ENCODE results near the gene RPS3A.

The RPS3A gene

DNA sequence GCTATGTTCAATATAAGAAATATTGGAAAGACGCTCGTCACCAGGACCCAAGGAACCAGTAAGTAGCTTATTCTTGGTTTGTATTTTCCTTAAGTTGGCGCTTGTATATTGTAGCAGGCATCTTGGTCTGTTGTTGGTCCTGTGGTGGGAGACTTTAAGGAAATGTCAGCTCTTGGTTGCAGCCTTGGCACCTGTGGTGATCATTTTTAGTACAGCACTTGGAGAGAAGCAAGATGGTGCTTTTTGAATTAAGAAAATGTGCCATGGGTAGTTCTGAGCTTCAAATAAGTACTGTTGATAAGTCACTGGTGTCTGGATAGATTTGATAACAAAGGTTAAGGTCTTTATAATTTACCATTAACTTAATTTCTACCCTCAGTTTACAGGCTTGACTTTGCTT is 1.1 kb downstream of the RPS3A start:
- H3K27ac ChIP-seq: peak overlapping the region; percentile 87
- TF ChIP-seq, protein P1, sequence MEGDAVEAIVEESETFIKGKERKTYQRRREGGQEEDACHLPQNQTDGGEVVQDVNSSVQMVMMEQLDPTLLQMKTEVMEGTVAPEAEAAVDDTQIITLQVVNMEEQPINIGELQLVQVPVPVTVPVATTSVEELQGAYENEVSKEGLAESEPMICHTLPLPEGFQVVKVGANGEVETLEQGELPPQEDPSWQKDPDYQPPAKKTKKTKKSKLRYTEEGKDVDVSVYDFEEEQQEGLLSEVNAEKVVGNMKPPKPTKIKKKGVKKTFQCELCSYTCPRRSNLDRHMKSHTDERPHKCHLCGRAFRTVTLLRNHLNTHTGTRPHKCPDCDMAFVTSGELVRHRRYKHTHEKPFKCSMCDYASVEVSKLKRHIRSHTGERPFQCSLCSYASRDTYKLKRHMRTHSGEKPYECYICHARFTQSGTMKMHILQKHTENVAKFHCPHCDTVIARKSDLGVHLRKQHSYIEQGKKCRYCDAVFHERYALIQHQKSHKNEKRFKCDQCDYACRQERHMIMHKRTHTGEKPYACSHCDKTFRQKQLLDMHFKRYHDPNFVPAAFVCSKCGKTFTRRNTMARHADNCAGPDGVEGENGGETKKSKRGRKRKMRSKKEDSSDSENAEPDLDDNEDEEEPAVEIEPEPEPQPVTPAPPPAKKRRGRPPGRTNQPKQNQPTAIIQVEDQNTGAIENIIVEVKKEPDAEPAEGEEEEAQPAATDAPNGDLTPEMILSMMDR (conservative IDR thresholded peaks at IDR 0.05): no peak

- no peak overlapping the region for H3K27ac ChIP-seq
- TF ChIP-seq, protein P1 (conservative IDR thresholded peaks at IDR 0.05): no peak
Observed at GRCh38 chr4:151103758-151104157, 4.3 kb downstream of the RPS3A start.

DNA sequence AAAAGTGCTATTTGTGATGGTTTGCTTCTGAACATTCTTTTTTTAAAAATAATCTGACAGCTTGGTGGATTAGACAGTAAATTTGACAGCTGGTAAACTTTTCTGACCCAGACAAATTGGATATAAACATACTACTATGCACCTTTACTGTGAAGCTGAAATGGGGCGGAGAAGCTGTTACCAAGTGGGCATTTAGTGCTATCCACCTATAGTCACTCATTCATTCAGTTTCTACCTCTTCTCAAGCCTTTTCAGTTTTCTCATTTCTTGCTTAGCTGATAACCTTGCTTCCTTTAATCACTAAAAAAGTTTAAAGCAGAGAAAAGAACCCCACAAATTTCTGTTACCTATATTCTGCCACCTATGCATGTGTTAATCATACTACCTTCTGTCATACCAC is 5.2 kb downstream of the RPS3A start:
- no peak overlapping the region for H3K27ac ChIP-seq
- TF ChIP-seq, protein P1 (conservative IDR thresholded peaks at IDR 0.05): no peak

DNA sequence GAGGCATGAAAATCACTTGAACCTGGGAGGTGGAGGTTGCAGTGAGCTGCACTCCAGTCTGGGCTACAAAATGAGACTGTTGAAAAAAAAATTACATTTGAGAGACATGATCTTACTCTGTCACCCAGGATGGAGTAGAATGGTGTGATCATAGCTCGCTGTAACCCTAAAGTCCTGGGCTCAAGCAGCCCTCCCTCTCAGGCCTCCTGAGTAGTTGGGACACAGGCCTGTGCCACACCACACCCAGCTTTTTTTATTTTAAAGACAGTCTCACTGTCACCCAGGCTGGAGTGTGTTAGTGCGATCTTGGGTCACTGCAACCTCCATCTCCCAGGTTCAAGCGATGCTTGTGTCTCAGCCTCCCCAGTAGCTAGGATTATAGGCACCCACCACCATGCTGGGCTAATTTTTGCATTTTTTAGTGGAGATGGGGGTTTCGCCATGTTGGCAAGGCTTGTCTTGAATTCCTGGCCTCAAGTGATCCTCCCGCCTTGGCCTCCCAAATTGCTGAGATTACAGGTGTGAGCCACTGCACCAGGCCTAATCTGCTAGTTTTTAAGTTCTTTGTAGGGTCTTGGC is 6.1 kb downstream of the RPS3A start:
- TF ChIP-seq, protein P1 (conservative IDR thresholded peaks at IDR 0.05): no peak
- H3K27ac ChIP-seq: no peak overlapping the region

GRCh38 chr4:151107063-151107462 is 7.6 kb downstream of the RPS3A start:
- TF ChIP-seq, protein P1 (conservative IDR thresholded peaks at IDR 0.05): no peak
- H3K27ac ChIP-seq: no peak overlapping the region

DNA sequence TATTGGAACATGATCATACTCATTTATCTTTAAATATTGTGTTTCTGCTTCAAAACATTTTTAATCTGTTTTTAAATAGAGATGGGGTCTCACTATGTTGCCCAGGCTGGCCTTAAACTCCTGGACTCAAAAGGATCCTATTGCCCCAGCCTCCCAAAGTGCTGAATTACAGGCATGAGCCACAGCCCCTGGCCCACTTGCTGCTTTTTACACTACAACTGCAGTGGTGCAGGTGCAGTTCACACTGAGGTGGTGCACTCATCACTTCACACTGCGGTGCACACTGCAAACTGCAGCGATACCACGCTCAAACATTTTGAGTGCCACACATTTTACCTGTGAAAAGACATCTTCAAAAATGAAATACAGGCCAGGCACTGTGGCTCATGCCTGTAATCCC is 10.8 kb downstream of the RPS3A start:
- H3K27ac ChIP-seq: no peak overlapping the region
- TF ChIP-seq, protein P1 (conservative IDR thresholded peaks at IDR 0.05): no peak

GRCh38 chr4:151114338-151114737 is 14.9 kb downstream of the RPS3A start:
- TF ChIP-seq, protein P1 (conservative IDR thresholded peaks at IDR 0.05): no peak
- H3K27ac ChIP-seq: no peak overlapping the region
